Kasumi-1 (cell line): ENCODE results near the gene MTCL3.
A peak's percentile ranks its signal among the peaks of the same experiment; 100 is the strongest.
"Not testable (repeated sequence)": the region's sequence is repeated elsewhere in the genome, so short reads cannot be mapped to it uniquely, and the experiment has no call there.

Experiments
- DNase-seq, 2 experiments: peaks; one replicate each; lab custom pipeline; 2025; lab: John Stamatoyannopoulos, UW

Gene MTCL3

DNA sequence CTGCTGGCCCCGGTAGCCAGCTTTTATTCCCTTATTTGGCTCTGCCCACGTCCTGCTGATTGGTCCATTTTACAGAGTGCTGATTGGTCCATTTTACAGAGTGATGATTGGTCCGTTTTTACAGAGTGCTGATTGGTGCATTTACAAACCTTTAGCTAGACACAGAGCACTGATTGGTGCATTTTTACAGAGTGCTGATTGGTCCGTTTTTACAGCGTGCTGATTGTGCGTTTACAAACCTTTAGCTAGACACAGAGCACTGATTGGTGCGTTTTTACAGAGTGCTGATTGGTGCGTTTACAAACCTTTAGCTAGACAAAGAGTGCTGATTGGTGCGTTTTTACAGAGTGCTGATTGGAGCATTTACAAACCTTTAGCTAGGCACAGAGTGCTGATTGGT is 90.6 kb downstream of the MTCL3 start:
- DNase-seq: not testable (repeated sequence)

DNA sequence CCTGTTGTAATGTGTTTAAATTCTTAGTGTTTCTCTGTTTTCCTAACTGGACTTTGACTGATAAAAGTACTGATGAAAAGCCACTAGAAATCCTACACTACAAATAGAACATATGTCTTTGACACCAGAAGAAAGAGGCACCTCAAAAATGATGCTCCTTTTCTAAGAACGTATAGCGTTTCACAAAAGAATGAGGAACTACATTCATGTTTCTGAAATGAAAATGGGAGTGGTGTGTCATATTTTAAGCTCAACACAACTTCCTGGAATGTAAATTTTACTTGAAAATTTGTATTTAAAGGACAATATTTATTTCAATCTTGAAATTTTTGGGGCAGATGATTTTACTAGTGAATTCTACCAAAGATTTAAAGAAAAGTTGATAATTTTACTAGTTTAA is 95.2 kb downstream of the MTCL3 start:
- peak; percentile 48 to 53 for DNase-seq
